DOHH2 (cell line): ENCODE results near the gene TADA1.

Source experiments
- H3F3A ChIP-seq: fragments of 200-600 bp; sonication (generic), shearing (Covaris generic); 2 replicates; pipeline ENCODE4 v1.6.0; 2016; ENCODE audit warnings: antibody characterized with exemption, mild to moderate bottlenecking; ENCODE audit not compliant: control insufficient read depth, insufficient read depth
- H3K27ac ChIP-seq: fragments of 200-600 bp; sonication (generic); 2 replicates; pipeline ENCODE4 v1.5.1; 2014; ENCODE audit warnings: low read depth, mild to moderate bottlenecking, low read length, moderate library complexity
- H3K27me3 ChIP-seq: fragments of 200-600 bp; sonication (generic); 2 replicates; pipeline ENCODE4 v1.6.1; 2014; ENCODE audit warnings: mild to moderate bottlenecking, low read length, mixed read lengths; ENCODE audit not compliant: control insufficient read depth
- H3K36me3 ChIP-seq: fragments of 200-600 bp; sonication (generic); 2 replicates; pipeline ENCODE4 v1.6.1; 2014; ENCODE audit warnings: mild to moderate bottlenecking, low read length, moderate library complexity, mixed read lengths; ENCODE audit not compliant: control insufficient read depth
- H3K4me1 ChIP-seq: fragments of 200-600 bp; sonication (generic); 2 replicates; pipeline ENCODE4 v1.6.1; 2014; ENCODE audit warnings: mild to moderate bottlenecking, low read length, mixed read lengths; ENCODE audit not compliant: control insufficient read depth
- H3K4me2 ChIP-seq: fragments of 200-600 bp; sonication (generic); 2 replicates; pipeline ENCODE4 v1.6.0; 2014; ENCODE audit warnings: mild to moderate bottlenecking, low read length, moderate library complexity
- H3K4me3 ChIP-seq: fragments of 200-600 bp; sonication (generic); 2 replicates; pipeline ENCODE4 v1.5.1; 2014; ENCODE audit warnings: mild to moderate bottlenecking, low read length, mixed read lengths
- H3K79me2 ChIP-seq: fragments of 200-600 bp; sonication (generic); 2 replicates; pipeline ENCODE4 v1.6.1; 2014; ENCODE audit warnings: mild to moderate bottlenecking, low read length, mixed read lengths; ENCODE audit not compliant: control insufficient read depth
- H3K9me2 ChIP-seq: fragments of 200-600 bp; sonication (generic); replicated peaks from 2 replicates; pipeline ENCODE4 v1.6.1; 2014; ENCODE audit warnings: mild to moderate bottlenecking, low read length, mixed read lengths; ENCODE audit not compliant: control insufficient read depth
- H3K9me3 ChIP-seq: fragments of 200-600 bp; sonication (generic); 2 replicates; pipeline ENCODE4 v1.6.1; 2014; ENCODE audit warnings: antibody characterized with exemption, low read length, mixed read lengths; ENCODE audit not compliant: control insufficient read depth, insufficient read depth
- H4K20me1 ChIP-seq: fragments of 200-600 bp; sonication (generic); 2 replicates; pipeline ENCODE4 v1.6.0; 2014; ENCODE audit warnings: low read depth, mild to moderate bottlenecking, antibody characterized with exemption, low read length, moderate library complexity; ENCODE audit not compliant: control insufficient read depth, insufficient read depth
- CTCF ChIP-seq: fragments of 200-600 bp; sonication (generic); IDR thresholded peaks from one replicate; pipeline ENCODE4 v1.5.1; 2014; ENCODE audit warnings: antibody characterized with exemption, mild to moderate bottlenecking, low read depth, low read length; ENCODE audit not compliant: poor library complexity, severe bottlenecking
- EZH2phosphoT487 ChIP-seq: fragments of 200-600 bp; sonication (generic); IDR thresholded peaks from 2 replicates; pipeline ENCODE4 v1.6.1; 2017; ENCODE audit warnings: borderline replicate concordance, mild to moderate bottlenecking, antibody characterized with exemption, low read length, moderate library complexity, mixed read lengths

TADA1 gene

DNA sequence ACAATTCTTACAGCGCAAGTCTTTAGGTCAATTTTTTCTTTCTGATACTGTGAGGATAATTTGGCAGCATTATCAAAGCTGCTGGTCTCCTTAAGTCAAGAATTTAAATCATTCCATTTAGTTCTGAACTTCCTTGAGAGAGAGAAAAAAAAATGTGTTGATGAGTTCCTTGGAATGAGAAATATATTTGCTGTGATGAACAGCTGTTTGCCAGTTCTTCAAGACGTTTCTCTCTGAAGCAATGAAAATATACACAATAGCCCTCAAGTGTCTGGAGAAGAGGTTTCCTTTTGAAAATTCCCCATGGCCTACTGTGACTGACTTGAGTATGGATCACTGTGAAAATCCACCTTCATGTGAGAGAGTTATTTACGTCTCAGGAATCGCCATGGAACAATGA is 31.0 kb upstream of the TADA1 start:
- peaks cover 15% of the 10 kb centered on the region for H3K4me1 ChIP-seq
- H3K4me3 ChIP-seq: no peak overlapping the region
- H4K20me1 ChIP-seq: no peaks in the 10 kb centered on the region
- TF ChIP-seq EZH2phosphoT487: no peak
- TF ChIP-seq CTCF: no peak
- H3K4me2 ChIP-seq: no peak overlapping the region
- no peaks in the 10 kb centered on the region for H3K27me3 ChIP-seq
- no peaks in the 10 kb centered on the region for H3K79me2 ChIP-seq
- H3K9me2 ChIP-seq: no peaks in the 10 kb centered on the region
- no peaks in the 10 kb centered on the region for H3K9me3 ChIP-seq
- no peak overlapping the region for H3K27ac ChIP-seq
- H3F3A ChIP-seq: no peaks in the 10 kb centered on the region
- no peaks in the 10 kb centered on the region for H3K36me3 ChIP-seq

- Histone ChIP-seq H3K79me2 (no peaks in the 10 kb centered on the region), H3K27me3 (no peaks in the 10 kb centered on the region), H3F3A (no peaks in the 10 kb centered on the region), H3K9me2 (no peaks in the 10 kb centered on the region), H3K4me3 (no peak overlapping the region), H3K9me3 (no peaks in the 10 kb centered on the region), H4K20me1 (no peaks in the 10 kb centered on the region), H3K4me1 (peaks cover 15% of the 10 kb centered on the region), H3K27ac (no peak overlapping the region), H3K36me3 (no peaks in the 10 kb centered on the region), H3K4me2 (no peak overlapping the region)
- TF ChIP-seq CTCF: no peak
- TF ChIP-seq EZH2phosphoT487: no peak
Observed at GRCh38 chr1:166906647-166907046, 30.6 kb upstream of the TADA1 start.

DNA sequence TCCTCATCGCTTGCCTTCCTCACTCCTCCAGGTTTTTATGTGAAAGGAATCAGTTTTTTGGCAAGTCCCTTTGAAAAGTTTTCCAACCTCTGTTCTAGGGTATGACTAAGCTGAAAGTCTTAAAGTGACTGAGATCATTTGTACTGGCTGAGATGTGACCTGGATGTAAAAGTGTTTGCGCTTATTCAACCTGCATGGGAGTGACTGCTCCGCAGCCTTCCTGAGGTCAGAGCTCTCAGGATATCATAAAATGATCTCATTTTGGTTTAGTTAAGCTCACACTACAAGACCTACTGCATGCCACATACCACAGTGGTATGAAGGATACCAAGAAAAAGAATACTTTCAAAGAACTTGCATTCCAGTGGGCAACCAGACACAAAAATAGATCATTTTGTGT is 29.8 kb upstream of the TADA1 start:
- Histone ChIP-seq H3K4me3 (no peak overlapping the region), H3K4me2 (no peak overlapping the region), H4K20me1 (no peaks in the 10 kb centered on the region), H3K9me3 (no peaks in the 10 kb centered on the region), H3K4me1 (peaks cover 15% of the 10 kb centered on the region), H3K79me2 (no peaks in the 10 kb centered on the region), H3K27ac (no peak overlapping the region), H3K9me2 (no peaks in the 10 kb centered on the region), H3F3A (no peaks in the 10 kb centered on the region), H3K36me3 (no peaks in the 10 kb centered on the region), H3K27me3 (no peaks in the 10 kb centered on the region)
- no peak for TF ChIP-seq CTCF
- no peak for TF ChIP-seq EZH2phosphoT487

DNA sequence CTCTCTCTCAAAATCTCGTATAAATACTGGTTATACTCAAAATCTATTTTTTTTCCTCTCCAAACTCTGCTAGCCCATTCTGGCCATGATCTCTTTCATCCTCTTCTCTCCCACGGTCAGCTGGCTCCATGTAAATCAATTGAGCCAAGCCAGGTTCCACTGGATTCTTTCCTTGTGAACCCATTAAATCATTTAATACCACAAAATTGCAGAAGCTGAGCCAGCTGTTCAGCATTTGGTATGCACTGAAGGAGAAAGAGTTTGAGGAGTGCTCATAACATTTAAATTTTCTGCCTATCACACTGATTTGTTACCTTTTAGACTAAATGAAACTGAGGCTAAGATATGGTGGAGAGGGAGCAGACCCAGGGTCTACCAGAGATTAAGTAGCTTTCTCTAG is 29.1 kb upstream of the TADA1 start:
- H3K9me2 ChIP-seq: no peaks in the 10 kb centered on the region
- H3K9me3 ChIP-seq: no peaks in the 10 kb centered on the region
- H3K4me2 ChIP-seq: no peak overlapping the region
- no peaks in the 10 kb centered on the region for H3K79me2 ChIP-seq
- no peaks in the 10 kb centered on the region for H3F3A ChIP-seq
- no peak overlapping the region for H3K27ac ChIP-seq
- H3K36me3 ChIP-seq: no peaks in the 10 kb centered on the region
- H3K4me1 ChIP-seq: peaks cover 12% of the 10 kb centered on the region
- no peaks in the 10 kb centered on the region for H3K27me3 ChIP-seq
- H3K4me3 ChIP-seq: no peak overlapping the region
- no peak for TF ChIP-seq EZH2phosphoT487
- TF ChIP-seq CTCF: no peak
- H4K20me1 ChIP-seq: no peaks in the 10 kb centered on the region
